Osteoblast (primary cell): ENCODE data around the gene SNX27. TPM values are rescaled to one million over a fixed set of nuclear protein-coding genes. Genes with fewer than 3 reads are reported as not detected.
A peak's percentile ranks its signal among the peaks of the same experiment; 100 is the strongest.

Source experiments
- DNase-seq: peaks from one replicate; pipeline ENCODE4 v3.0.0; 2011; ENCODE audit warnings: low spot score, mixed read lengths; ENCODE audit not compliant: insufficient read length; ENCODE audit errors: missing footprints
- H2AFZ ChIP-seq: 2 replicates; pipeline ENCODE4 v1.6.0; 2011; ENCODE audit warnings: mild to moderate bottlenecking, low read length
- H3K27ac ChIP-seq: 2 replicates; pipeline ENCODE4 v1.5.1; 2011; ENCODE audit warnings: mild to moderate bottlenecking, low read depth, low read length, moderate library complexity
- H3K27me3 ChIP-seq: 2 replicates; pipeline ENCODE4 v1.6.0; 2012; ENCODE audit warnings: mild to moderate bottlenecking, control low read depth, inconsistent platforms, low read length, moderate library complexity; ENCODE audit not compliant: insufficient read depth
- H3K36me3 ChIP-seq: 2 replicates; pipeline ENCODE4 v1.5.1; 2011; ENCODE audit warnings: mild to moderate bottlenecking, low read length, control low read depth, moderate library complexity; ENCODE audit not compliant: insufficient read depth
- H3K4me1 ChIP-seq: 2 replicates; pipeline ENCODE4 v1.5.1; 2011; ENCODE audit warnings: mild to moderate bottlenecking, low read length, control low read depth, moderate library complexity; ENCODE audit not compliant: insufficient read depth
- H3K4me2 ChIP-seq: 2 replicates; pipeline ENCODE4 v1.6.0; 2011; ENCODE audit warnings: mild to moderate bottlenecking, low read length; ENCODE audit not compliant: insufficient read depth
- H3K4me3 ChIP-seq: fragments of 200-600 bp; sonication (generic); 3 replicates; pipeline ENCODE4 v1.5.1; 2012; ENCODE audit warnings: mild to moderate bottlenecking, low read length, inconsistent platforms; ENCODE audit not compliant: insufficient read depth
- H3K79me2 ChIP-seq: 2 replicates; pipeline ENCODE4 v1.6.0; 2012; ENCODE audit warnings: mild to moderate bottlenecking, low read length, control low read depth, inconsistent platforms; ENCODE audit not compliant: insufficient read depth
- H3K9me3 ChIP-seq: 2 replicates; pipeline ENCODE4 v1.5.1; 2011; ENCODE audit warnings: low read depth, low read length, control low read depth
- H4K20me1 ChIP-seq: 2 replicates; pipeline ENCODE4 v1.6.0; 2012; ENCODE audit warnings: mild to moderate bottlenecking, low read length, control low read depth; ENCODE audit not compliant: insufficient read depth
- total RNA-seq: library from RNA; depleted of rRNA; stranded (reverse); fragments of >200 nt; gene quantifications from 2 replicates; pipeline ENCODE4 v1.2.3, GENCODE V29; 2012
- TF ChIP-seq, protein P1 (sequence below): IDR thresholded peaks from 2 replicates; pipeline ENCODE4 v1.5.1; 2011; ENCODE audit warnings: mild to moderate bottlenecking, low read depth, low read length, moderate library complexity; ENCODE audit errors: extremely low read depth

SNX27 gene
- total RNA-seq, 1 donor, result 23.5 TPM

GRCh38 chr1:151568626-151569088 is 43.2 kb upstream of the SNX27 start:
- Histone ChIP-seq H4K20me1 (no peaks in the 10 kb centered on the region), H3K27ac (no peak overlapping the region), H3K36me3 (peaks cover 57% of the 10 kb centered on the region), H3K27me3 (no peaks in the 10 kb centered on the region), H3K9me3 (no peaks in the 10 kb centered on the region), H2AFZ (no peak overlapping the region), H3K4me2 (no peak overlapping the region), H3K79me2 (no peaks in the 10 kb centered on the region), H3K4me3 (no peak overlapping the region), H3K4me1 (peaks cover 6% of the 10 kb centered on the region)
- TF ChIP-seq, protein P1, sequence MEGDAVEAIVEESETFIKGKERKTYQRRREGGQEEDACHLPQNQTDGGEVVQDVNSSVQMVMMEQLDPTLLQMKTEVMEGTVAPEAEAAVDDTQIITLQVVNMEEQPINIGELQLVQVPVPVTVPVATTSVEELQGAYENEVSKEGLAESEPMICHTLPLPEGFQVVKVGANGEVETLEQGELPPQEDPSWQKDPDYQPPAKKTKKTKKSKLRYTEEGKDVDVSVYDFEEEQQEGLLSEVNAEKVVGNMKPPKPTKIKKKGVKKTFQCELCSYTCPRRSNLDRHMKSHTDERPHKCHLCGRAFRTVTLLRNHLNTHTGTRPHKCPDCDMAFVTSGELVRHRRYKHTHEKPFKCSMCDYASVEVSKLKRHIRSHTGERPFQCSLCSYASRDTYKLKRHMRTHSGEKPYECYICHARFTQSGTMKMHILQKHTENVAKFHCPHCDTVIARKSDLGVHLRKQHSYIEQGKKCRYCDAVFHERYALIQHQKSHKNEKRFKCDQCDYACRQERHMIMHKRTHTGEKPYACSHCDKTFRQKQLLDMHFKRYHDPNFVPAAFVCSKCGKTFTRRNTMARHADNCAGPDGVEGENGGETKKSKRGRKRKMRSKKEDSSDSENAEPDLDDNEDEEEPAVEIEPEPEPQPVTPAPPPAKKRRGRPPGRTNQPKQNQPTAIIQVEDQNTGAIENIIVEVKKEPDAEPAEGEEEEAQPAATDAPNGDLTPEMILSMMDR, result no peak
- no peak for DNase-seq

GRCh38 chr1:151570819-151571218 is 41.0 kb upstream of the SNX27 start:
- H2AFZ ChIP-seq, result no peak overlapping the region
- DNase-seq, result no peak
- no peaks in the 10 kb centered on the region for H3K79me2 ChIP-seq
- TF ChIP-seq, protein P1, result no peak
- no peak overlapping the region for H3K27ac ChIP-seq
- no peaks in the 10 kb centered on the region for H3K9me3 ChIP-seq
- H3K4me3 ChIP-seq, result no peak overlapping the region
- no peaks in the 10 kb centered on the region for H4K20me1 ChIP-seq
- no peaks in the 10 kb centered on the region for H3K27me3 ChIP-seq
- peaks cover 18% of the 10 kb centered on the region for H3K4me1 ChIP-seq
- H3K36me3 ChIP-seq, result peaks cover 66% of the 10 kb centered on the region
- H3K4me2 ChIP-seq, result no peak overlapping the region

DNA sequence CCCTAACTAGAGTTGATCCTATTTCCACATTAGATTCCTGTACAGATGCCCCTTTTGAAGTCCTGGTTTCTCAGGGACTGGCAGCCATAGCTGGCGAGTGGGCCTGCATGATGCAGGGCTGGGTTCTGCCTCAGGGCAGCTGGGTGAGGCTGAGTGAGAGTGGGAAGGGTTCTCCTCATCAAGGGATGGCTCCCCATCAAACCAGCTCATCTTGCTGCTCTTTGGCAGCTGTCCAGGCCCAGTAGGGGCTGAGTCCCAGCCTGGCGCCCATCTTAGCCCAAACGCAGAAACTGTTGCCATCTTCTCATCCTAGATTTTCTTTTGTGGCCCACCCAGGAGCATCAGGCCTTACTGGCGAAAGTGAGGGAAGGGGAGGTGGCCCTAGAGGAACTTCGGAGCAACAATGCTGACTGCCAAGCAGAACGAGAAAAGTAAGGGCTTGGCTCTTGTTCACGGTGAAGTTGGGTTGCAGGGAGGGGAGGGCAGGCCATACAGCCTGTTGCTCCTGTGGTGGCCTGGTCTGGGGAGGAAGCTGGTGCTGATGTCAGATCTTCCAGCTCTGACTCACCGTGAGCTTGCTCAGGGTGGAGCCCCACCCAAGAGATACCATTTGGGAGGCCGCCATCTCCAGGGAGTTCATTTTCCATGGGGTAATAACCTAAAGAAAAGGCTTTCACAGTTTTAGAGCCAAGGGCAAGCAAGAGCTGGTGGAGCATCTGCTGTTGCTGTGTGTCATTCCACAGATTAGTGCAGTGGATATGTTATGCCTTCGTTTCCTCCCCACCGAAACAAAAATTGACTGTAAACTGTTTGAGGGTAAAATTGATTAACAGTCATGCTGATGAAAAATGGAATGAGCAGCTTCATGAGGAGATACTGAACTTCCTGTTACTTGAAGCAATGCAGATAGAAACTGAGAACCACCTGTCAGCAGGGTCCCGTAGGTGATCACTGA is 37.0 kb upstream of the SNX27 start:
- TF ChIP-seq, protein P1, result no peak
- no peak overlapping the region for H3K4me2 ChIP-seq
- H2AFZ ChIP-seq, result peak overlapping the region; percentile 65

DNA sequence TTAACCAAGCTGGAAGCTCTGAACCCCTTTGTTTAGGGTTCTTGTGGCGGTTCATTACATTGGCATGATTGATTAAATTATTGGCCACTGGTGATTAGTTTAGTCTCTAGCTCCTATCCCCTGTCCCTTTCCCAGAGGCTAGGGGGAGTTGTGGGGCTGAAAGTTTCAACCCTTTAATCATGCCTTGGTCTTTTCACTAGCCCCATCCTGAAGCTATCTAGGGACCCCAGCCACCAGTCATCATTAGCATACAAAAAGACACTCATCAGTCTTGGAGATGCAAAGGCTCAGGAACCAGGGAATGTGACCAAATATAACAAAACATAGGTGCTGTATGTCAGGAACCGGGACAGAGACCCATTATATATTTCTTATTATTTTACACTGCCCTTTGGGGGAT is 34.7 kb upstream of the SNX27 start:
- Histone ChIP-seq H3K27ac (no peak overlapping the region), H3K36me3 (peaks cover 76% of the 10 kb centered on the region), H3K9me3 (no peaks in the 10 kb centered on the region)

More for the DNA sequence above, 37.0 kb upstream of the SNX27 start:
- H3K79me2 ChIP-seq, result no peaks in the 10 kb centered on the region
- peaks cover 69% of the 10 kb centered on the region for H3K36me3 ChIP-seq
- no peak overlapping the region for H3K4me3 ChIP-seq
- DNase-seq, result peak; percentile 96
- H3K4me1 ChIP-seq, result peaks cover 21% of the 10 kb centered on the region
- H3K27ac ChIP-seq, result peak overlapping the region; percentile 56
- no peaks in the 10 kb centered on the region for H3K27me3 ChIP-seq
- H3K9me3 ChIP-seq, result no peaks in the 10 kb centered on the region
- H4K20me1 ChIP-seq, result no peaks in the 10 kb centered on the region

More for the DNA sequence above, 34.7 kb upstream of the SNX27 start:
- H3K27me3 ChIP-seq, result no peaks in the 10 kb centered on the region
- H3K4me2 ChIP-seq, result no peak overlapping the region
- peaks cover 19% of the 10 kb centered on the region for H3K4me1 ChIP-seq
- H3K4me3 ChIP-seq, result no peak overlapping the region
- H3K79me2 ChIP-seq, result no peaks in the 10 kb centered on the region
- no peak for DNase-seq
- TF ChIP-seq, protein P1, result no peak
- no peaks in the 10 kb centered on the region for H4K20me1 ChIP-seq
- H2AFZ ChIP-seq, result no peak overlapping the region
